ENCODE measurements around the gene TMEM250.

- TF ChIP-seq, protein P1, sequence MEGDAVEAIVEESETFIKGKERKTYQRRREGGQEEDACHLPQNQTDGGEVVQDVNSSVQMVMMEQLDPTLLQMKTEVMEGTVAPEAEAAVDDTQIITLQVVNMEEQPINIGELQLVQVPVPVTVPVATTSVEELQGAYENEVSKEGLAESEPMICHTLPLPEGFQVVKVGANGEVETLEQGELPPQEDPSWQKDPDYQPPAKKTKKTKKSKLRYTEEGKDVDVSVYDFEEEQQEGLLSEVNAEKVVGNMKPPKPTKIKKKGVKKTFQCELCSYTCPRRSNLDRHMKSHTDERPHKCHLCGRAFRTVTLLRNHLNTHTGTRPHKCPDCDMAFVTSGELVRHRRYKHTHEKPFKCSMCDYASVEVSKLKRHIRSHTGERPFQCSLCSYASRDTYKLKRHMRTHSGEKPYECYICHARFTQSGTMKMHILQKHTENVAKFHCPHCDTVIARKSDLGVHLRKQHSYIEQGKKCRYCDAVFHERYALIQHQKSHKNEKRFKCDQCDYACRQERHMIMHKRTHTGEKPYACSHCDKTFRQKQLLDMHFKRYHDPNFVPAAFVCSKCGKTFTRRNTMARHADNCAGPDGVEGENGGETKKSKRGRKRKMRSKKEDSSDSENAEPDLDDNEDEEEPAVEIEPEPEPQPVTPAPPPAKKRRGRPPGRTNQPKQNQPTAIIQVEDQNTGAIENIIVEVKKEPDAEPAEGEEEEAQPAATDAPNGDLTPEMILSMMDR (IDR thresholded peaks at IDR 0.05): no peak
- TF ChIP-seq POLR2A (IDR thresholded peaks at IDR 0.05): no peak
Observed at GRCh38 chr9:136136127-136136925, 17.7 kb upstream of the TMEM250 start.
